GM13976 (cell line): ENCODE results near the gene ATP6V1F.
A peak's percentile ranks its signal among the peaks of the same experiment; 100 is the strongest.

Experiments used
- DNase-seq: peaks from one replicate; pipeline ENCODE4 v3.0.0; 2012; ENCODE audit warnings: low spot score
- CTCF ChIP-seq: IDR thresholded peaks from 2 replicates; pipeline ENCODE4 v1.5.1; 2012; ENCODE audit warnings: borderline replicate concordance, mild to moderate bottlenecking; ENCODE audit not compliant: insufficient read depth; ENCODE audit errors: extremely low read depth, missing control alignments, control extremely low read depth
- in situ Hi-C: fragments of 300-500 bp; cut with MboI; formaldehyde crosslinking; loops from one replicate; pipeline ENCODE4 v1.12.0; 2022; ENCODE audit warnings: low sequenced_read_pairs, mixed read lengths, inconsistent platforms; ENCODE audit not compliant: unreplicated experiment

Gene ATP6V1F

GRCh38 chr7:128831178-128831993, 31.3 kb upstream of the ATP6V1F start:
- no peak for TF ChIP-seq CTCF
- DNase-seq: peak; percentile 67
- in situ Hi-C loops: no loop called here

GRCh38 chr7:128831994-128832879, 30.4 kb upstream of the ATP6V1F start:
- in situ Hi-C loops: no loop called here
- TF ChIP-seq CTCF: no peak
- peak; percentile 60 for DNase-seq

GRCh38 chr7:128832880-128833147, 29.8 kb upstream of the ATP6V1F start:
- in situ Hi-C loops: no loop called here
- TF ChIP-seq CTCF: no peak
- peak; percentile 31 for DNase-seq

- peak; percentile 39 for DNase-seq
- in situ Hi-C loops: no loop called here
- TF ChIP-seq CTCF: no peak
These were observed 29.3 kb upstream of the ATP6V1F start for GRCh38 chr7:128833148-128833945.

- no peak for TF ChIP-seq CTCF
- in situ Hi-C loops: no loop called here
- no peak for DNase-seq
These were observed 28.7 kb upstream of the ATP6V1F start for GRCh38 chr7:128833946-128834325.

GRCh38 chr7:128835231-128835751, 27.4 kb upstream of the ATP6V1F start:
- TF ChIP-seq CTCF: no peak
- in situ Hi-C loops: no loop called here
- DNase-seq: no peak
